KMS-11 (cell line): ENCODE measurements around the gene GEN1.
A peak's percentile ranks its signal among the peaks of the same experiment; 100 is the strongest.

Experiments used
- H2AFZ ChIP-seq: fragments of 200-600 bp; sonication (generic); 2 replicates; pipeline ENCODE4 v1.6.1; 2016; ENCODE audit warnings: antibody characterized with exemption, mixed run types, low read depth
- H3K27ac ChIP-seq: fragments of 200-600 bp; sonication (generic); 2 replicates; pipeline ENCODE4 v1.6.1; 2016; ENCODE audit warnings: mild to moderate bottlenecking, mixed run types
- H3K27me3 ChIP-seq: fragments of 200-600 bp; sonication (generic); 2 replicates; pipeline ENCODE4 v1.6.1; 2017; ENCODE audit warnings: mild to moderate bottlenecking, low read depth, mixed run types, moderate library complexity; ENCODE audit not compliant: insufficient read depth
- H3K36me3 ChIP-seq: fragments of 200-600 bp; sonication (generic); 2 replicates; pipeline ENCODE4 v1.6.1; 2017; ENCODE audit warnings: mild to moderate bottlenecking, mixed run types; ENCODE audit not compliant: insufficient read depth
- H3K4me1 ChIP-seq: fragments of 200-600 bp; sonication (generic); 2 replicates; pipeline ENCODE4 v1.6.1; 2016; ENCODE audit warnings: mild to moderate bottlenecking, low read depth, mixed run types; ENCODE audit not compliant: poor library complexity, severe bottlenecking
- H3K4me2 ChIP-seq: fragments of 200-600 bp; sonication (generic); 2 replicates; pipeline ENCODE4 v1.7.0; 2016; ENCODE audit warnings: mild to moderate bottlenecking, mixed run types
- H3K4me3 ChIP-seq: fragments of 200-600 bp; sonication (generic); IDR thresholded peaks from 2 replicates; pipeline ENCODE4 v1.6.1; 2017; ENCODE audit warnings: low read depth, low read length, mixed read lengths; ENCODE audit not compliant: insufficient read depth
- H3K79me2 ChIP-seq: fragments of 200-600 bp; sonication (generic); 2 replicates; pipeline ENCODE4 v1.6.1; 2016; ENCODE audit warnings: low read depth, mixed run types; ENCODE audit not compliant: insufficient read depth
- H3K9ac ChIP-seq: fragments of 200-600 bp; sonication (generic); 2 replicates; pipeline ENCODE4 v1.6.1; 2016; ENCODE audit warnings: mild to moderate bottlenecking, mixed run types
- H4K20me1 ChIP-seq: fragments of 200-600 bp; sonication (generic); 2 replicates; pipeline ENCODE4 v1.6.1; 2016; ENCODE audit warnings: mild to moderate bottlenecking, mixed run types; ENCODE audit not compliant: insufficient read depth
- CTCF ChIP-seq: fragments of 200-600 bp; sonication (generic); conservative IDR thresholded peaks from 2 replicates; pipeline ENCODE4 v1.6.1; 2017; ENCODE audit warnings: low read depth, mild to moderate bottlenecking, antibody characterized with exemption, low read length, moderate library complexity, mixed read lengths

Gene GEN1

GRCh38 chr2:17791817-17792130 is 37.8 kb downstream of the GEN1 start:
- TF ChIP-seq CTCF = no peak

DNA sequence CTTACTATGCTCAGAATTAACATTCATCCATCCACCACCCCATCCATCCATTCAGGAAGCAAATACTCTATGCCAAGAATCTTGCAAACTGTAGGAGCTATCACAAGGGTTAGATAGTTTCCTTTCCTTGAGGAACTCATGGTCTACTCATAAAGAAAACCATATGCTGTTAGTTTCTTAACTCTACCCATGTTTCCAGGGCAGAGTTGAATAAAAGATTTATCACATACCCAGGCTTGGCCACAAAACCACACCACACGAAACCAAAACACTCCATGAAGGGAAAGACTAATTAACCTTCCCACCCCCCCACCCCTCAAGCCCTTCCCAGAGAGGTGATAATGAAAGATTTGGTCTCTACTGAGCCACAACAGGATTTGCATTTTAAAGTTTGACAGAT is 38.6 kb downstream of the GEN1 start:
- H3K27me3 ChIP-seq = no peaks in the 10 kb centered on the region
- H3K9ac ChIP-seq = no peak overlapping the region
- H3K4me3 ChIP-seq = no peak overlapping the region
- H3K4me1 ChIP-seq = peaks cover 44% of the 10 kb centered on the region
- H3K27ac ChIP-seq = no peak overlapping the region
- H4K20me1 ChIP-seq = no peaks in the 10 kb centered on the region
- no peaks in the 10 kb centered on the region for H3K36me3 ChIP-seq
- no peak overlapping the region for H2AFZ ChIP-seq
- H3K4me2 ChIP-seq = peak overlapping the region; percentile 52; the same call in 1 of the 2 replicates
- H3K79me2 ChIP-seq = no peaks in the 10 kb centered on the region
- TF ChIP-seq CTCF = no peak

More at GRCh38 chr2:17791817-17792130, 37.8 kb downstream of the GEN1 start:
- Histone ChIP-seq H3K36me3 (no peaks in the 10 kb centered on the region), H3K27ac (no peak overlapping the region), H3K79me2 (no peaks in the 10 kb centered on the region), H3K4me1 (peaks cover 44% of the 10 kb centered on the region), H3K27me3 (no peaks in the 10 kb centered on the region), H4K20me1 (no peaks in the 10 kb centered on the region), H2AFZ (no peak overlapping the region), H3K4me3 (no peak overlapping the region), H3K9ac (no peak overlapping the region), H3K4me2 (peak overlapping the region; percentile 21; the same call in 1 of the 2 replicates)

DNA sequence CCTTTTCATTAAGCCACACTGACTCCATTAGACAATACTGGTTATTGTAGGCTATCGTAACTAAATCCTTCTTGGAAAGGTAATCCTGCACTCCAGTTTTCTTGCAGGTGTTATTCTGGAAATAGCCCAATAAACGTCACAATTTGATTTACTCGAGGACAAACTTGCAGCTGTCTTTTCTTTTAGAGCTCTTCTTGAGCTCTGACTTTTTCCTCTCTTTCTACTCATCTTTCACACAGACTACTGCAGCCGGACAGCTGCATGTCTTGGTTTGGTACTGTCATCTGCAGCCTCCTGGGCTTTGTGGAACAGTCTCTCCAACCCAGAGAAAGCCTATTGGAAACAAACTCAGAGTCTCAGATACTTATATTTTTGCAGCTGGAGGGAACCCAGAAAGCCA is 39.4 kb downstream of the GEN1 start:
- Histone ChIP-seq H2AFZ (no peak overlapping the region), H3K36me3 (no peaks in the 10 kb centered on the region), H3K4me3 (no peak overlapping the region), H3K27ac (no peak overlapping the region), H3K9ac (no peak overlapping the region), H3K4me1 (peaks cover 40% of the 10 kb centered on the region), H3K79me2 (no peaks in the 10 kb centered on the region), H3K4me2 (peak overlapping the region; percentile 33; the same call in 1 of the 2 replicates), H3K27me3 (no peaks in the 10 kb centered on the region), H4K20me1 (no peaks in the 10 kb centered on the region)
- no peak for TF ChIP-seq CTCF

DNA sequence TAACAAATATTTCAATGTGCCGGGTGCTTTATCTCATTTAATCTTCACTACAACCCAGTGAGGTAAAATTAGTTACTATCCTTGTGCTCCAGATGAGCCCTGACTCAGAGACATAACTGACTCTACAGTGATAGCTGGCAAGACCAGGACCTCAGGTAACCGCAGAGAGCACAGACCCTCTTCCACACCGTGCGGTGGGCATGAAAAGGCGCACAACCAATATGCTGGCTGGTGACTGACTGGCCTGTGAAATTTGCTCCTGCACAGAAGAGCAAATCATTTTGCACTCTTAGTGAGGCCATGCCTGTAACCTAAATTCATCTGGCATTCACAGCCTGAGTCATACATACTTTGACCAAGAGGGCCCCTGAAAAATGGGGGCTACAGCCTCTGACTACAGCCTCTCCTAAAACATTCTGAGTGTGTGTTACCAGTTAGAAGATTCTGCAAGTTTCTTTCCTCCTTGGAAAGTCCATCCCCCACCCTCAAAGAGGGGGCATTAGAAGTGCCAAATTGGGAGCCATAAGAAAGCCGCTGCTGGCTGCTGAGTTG is 39.9 kb downstream of the GEN1 start:
- Histone ChIP-seq H3K4me3 (no peak overlapping the region), H3K4me1 (peaks cover 34% of the 10 kb centered on the region), H4K20me1 (no peaks in the 10 kb centered on the region), H3K27ac (no peak overlapping the region), H3K4me2 (peak overlapping the region; percentile 33; the same call in 1 of the 2 replicates), H3K36me3 (no peaks in the 10 kb centered on the region), H3K27me3 (no peaks in the 10 kb centered on the region), H3K79me2 (no peaks in the 10 kb centered on the region), H2AFZ (no peak overlapping the region), H3K9ac (no peak overlapping the region)
- TF ChIP-seq CTCF = no peak
